Prostate gland (tissue), 2 donors: Measurements from ENCODE around the gene KPTN. TPM values are rescaled to one million over a fixed set of nuclear protein-coding genes. Genes with fewer than 3 reads are reported as not detected.
A peak's percentile ranks its signal among the peaks of the same experiment; 100 is the strongest.

Experiments
- DNase-seq: peaks from one replicate; pipeline ENCODE4 v3.0.0-alpha.2; 2019; ENCODE audit warnings: low spot score
- H3K27ac ChIP-seq, 2 donors: fragments of 200-600 bp; sonication (generic); 2 replicates each; pipeline ENCODE4 v1.5.1; 2017 to 2019
- H3K27me3 ChIP-seq: fragments of 200-600 bp; sonication (generic); replicated peaks from 2 replicates; pipeline ENCODE4 v1.5.1; 2019; ENCODE audit not compliant: insufficient read depth
- H3K36me3 ChIP-seq, 2 donors: fragments of 200-600 bp; sonication (generic); 1 replicate in 1 of 2; 2 replicates in 1 of 2; pipeline versions ENCODE4 v1.5.1 to v1.8.1; 2017 to 2019
- H3K4me1 ChIP-seq: fragments of 200-600 bp; sonication (generic); replicated peaks from 2 replicates; pipeline ENCODE4 v1.5.1; 2019
- H3K4me3 ChIP-seq, 2 donors: fragments of 200-600 bp; sonication (generic); 2 replicates each; pipeline ENCODE4 v1.5.1; 2017 to 2019
- H3K9me3 ChIP-seq: fragments of 200-600 bp; sonication (generic); 2 replicates; pipeline ENCODE4 v1.5.1; 2017
- CTCF ChIP-seq, 4 experiments: fragments of 200-600 bp in 2 of 4; fragments of 450-650 bp in 2 of 4; sonication (generic) in 2 of 4; IDR thresholded peaks; 1 replicate in 3 of 4; 2 replicates in 1 of 4; pipeline ENCODE4 v1.5.1; 2016 to 2019; ENCODE audit warnings: antibody characterized with exemption in 4 of 4, mild to moderate bottlenecking in 2 of 4, moderate library complexity in 2 of 4
- POLR2A ChIP-seq: fragments of 450-650 bp; IDR thresholded peaks from one replicate; pipeline ENCODE4 v1.6.1; 2016; ENCODE audit warnings: antibody characterized with exemption, mild to moderate bottlenecking
- POLR2AphosphoS5 ChIP-seq: sonication (generic); formaldehyde crosslinking; IDR thresholded peaks from one replicate; pipeline ENCODE4 v1.6.1; 2017; ENCODE audit warnings: antibody characterized with exemption
- WGBS: methylation state at CpG from one replicate; pipeline ENCODE4 v1.1.5; 2018; 5-methylcytosine and 5-hydroxymethylcytosine counted together
- intact Hi-C: fragments of 100-400 bp; cut with DNase I; formaldehyde crosslinking; loops from one replicate; pipeline ENCODE4 v1.14.2; 2022
- total RNA-seq, 2 donors: library from RNA; depleted of rRNA; stranded (reverse); fragments of >200 nt; gene quantifications; one replicate each; pipeline ENCODE4 v1.1.0, GENCODE V29; 2016

The KPTN gene
- total RNA-seq, 2 donors from 2014 or later, result 8.8 to 9.0 TPM

GRCh38 chr19:47509973-47510372 is 26.0 kb upstream of the KPTN start:
- TF ChIP-seq POLR2AphosphoS5 (peak; percentile 78), CTCF (IDR thresholded peaks at IDR 0.05) (no peak), POLR2A (peak; percentile 12)
- intact Hi-C loops, result loop anchor here (5.0 kb wide), 1 partner anchor 187 kb away; no protein-coding TSS in a partner anchor
- DNase-seq, result peak; percentile 90
- Histone ChIP-seq H3K4me1 (peaks cover 61% of the 10 kb centered on the region), H3K27me3 (no peaks in the 10 kb centered on the region), H3K36me3 (no peaks in the 10 kb centered on the region), H3K4me3 (peak overlapping the region in 1 of 2 donors; percentile 78), H3K27ac (peak overlapping the region; percentile 97 to 98), H3K9me3 (no peaks in the 10 kb centered on the region)
- WGBS, result 26% methylated on average over 8 of the region's 8 CpGs

GRCh38 chr19:47509170-47509847 is 25.3 kb upstream of the KPTN start:
- Histone ChIP-seq H3K4me3 (peak overlapping the region in 1 of 2 donors; percentile 78), H3K36me3 (no peaks in the 10 kb centered on the region), H3K27me3 (no peaks in the 10 kb centered on the region), H3K27ac (peak overlapping the region; percentile 97 to 98), H3K4me1 (peaks cover 61% of the 10 kb centered on the region), H3K9me3 (no peaks in the 10 kb centered on the region)
- TF ChIP-seq POLR2A, result no peak
- TF ChIP-seq POLR2AphosphoS5, result no peak
- TF ChIP-seq CTCF (IDR thresholded peaks at IDR 0.05), result no peak
- intact Hi-C loops, result no loop called here
- DNase-seq, result no peak
- WGBS, result 47% methylated on average over 20 of the region's 20 CpGs

- WGBS, result 93% methylated on average over 5 of the region's 5 CpGs
- no peak for DNase-seq
- Histone ChIP-seq H3K27ac (peak overlapping the region; percentile 97 to 98), H3K36me3 (peaks cover 0 to 4% of the 10 kb centered on the region in 2 donors), H3K4me3 (no peak overlapping the region), H3K27me3 (no peaks in the 10 kb centered on the region), H3K9me3 (no peaks in the 10 kb centered on the region), H3K4me1 (peaks cover 61% of the 10 kb centered on the region)
- intact Hi-C loops, result no loop called here
- TF ChIP-seq POLR2AphosphoS5, result no peak
These were observed 24.7 kb upstream of the KPTN start for GRCh38 chr19:47508721-47509120.

- Histone ChIP-seq H3K36me3 (peaks cover 3 to 6% of the 10 kb centered on the region in 2 donors), H3K27ac (peak overlapping the region; percentile 97 to 98), H3K4me1 (peaks cover 60% of the 10 kb centered on the region), H3K9me3 (no peaks in the 10 kb centered on the region), H3K27me3 (no peaks in the 10 kb centered on the region), H3K4me3 (no peak overlapping the region)
- intact Hi-C loops, result no loop called here
- WGBS, result 57% methylated on average over 11 of the region's 11 CpGs
- no peak for TF ChIP-seq POLR2A
- TF ChIP-seq POLR2AphosphoS5, result no peak
- TF ChIP-seq CTCF (IDR thresholded peaks at IDR 0.05), result no peak
- no peak for DNase-seq
These were observed 24.0 kb upstream of the KPTN start for GRCh38 chr19:47507924-47508553.

GRCh38 chr19:47507012-47507411 is 23.0 kb upstream of the KPTN start:
- Histone ChIP-seq H3K9me3 (no peaks in the 10 kb centered on the region), H3K27ac (peak overlapping the region; percentile 97 to 98), H3K4me3 (no peak overlapping the region), H3K4me1 (peaks cover 54% of the 10 kb centered on the region), H3K27me3 (no peaks in the 10 kb centered on the region), H3K36me3 (peaks cover 6 to 8% of the 10 kb centered on the region in 2 donors)
- intact Hi-C loops, result no loop called here
- 21% methylated on average over 6 of the region's 6 CpGs for WGBS
- TF ChIP-seq POLR2AphosphoS5 (peak; percentile 59), CTCF (IDR thresholded peaks at IDR 0.05) (no peak)
- DNase-seq, result peak; percentile 76
